ENCODE measurements around the gene ICAM1.
"Not testable (repeated sequence)": the region's sequence is repeated elsewhere in the genome, so short reads cannot be mapped to it uniquely, and the experiment has no call there.

Gene ICAM1, protein sequence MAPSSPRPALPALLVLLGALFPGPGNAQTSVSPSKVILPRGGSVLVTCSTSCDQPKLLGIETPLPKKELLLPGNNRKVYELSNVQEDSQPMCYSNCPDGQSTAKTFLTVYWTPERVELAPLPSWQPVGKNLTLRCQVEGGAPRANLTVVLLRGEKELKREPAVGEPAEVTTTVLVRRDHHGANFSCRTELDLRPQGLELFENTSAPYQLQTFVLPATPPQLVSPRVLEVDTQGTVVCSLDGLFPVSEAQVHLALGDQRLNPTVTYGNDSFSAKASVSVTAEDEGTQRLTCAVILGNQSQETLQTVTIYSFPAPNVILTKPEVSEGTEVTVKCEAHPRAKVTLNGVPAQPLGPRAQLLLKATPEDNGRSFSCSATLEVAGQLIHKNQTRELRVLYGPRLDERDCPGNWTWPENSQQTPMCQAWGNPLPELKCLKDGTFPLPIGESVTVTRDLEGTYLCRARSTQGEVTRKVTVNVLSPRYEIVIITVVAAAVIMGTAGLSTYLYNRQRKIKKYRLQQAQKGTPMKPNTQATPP

DNA sequence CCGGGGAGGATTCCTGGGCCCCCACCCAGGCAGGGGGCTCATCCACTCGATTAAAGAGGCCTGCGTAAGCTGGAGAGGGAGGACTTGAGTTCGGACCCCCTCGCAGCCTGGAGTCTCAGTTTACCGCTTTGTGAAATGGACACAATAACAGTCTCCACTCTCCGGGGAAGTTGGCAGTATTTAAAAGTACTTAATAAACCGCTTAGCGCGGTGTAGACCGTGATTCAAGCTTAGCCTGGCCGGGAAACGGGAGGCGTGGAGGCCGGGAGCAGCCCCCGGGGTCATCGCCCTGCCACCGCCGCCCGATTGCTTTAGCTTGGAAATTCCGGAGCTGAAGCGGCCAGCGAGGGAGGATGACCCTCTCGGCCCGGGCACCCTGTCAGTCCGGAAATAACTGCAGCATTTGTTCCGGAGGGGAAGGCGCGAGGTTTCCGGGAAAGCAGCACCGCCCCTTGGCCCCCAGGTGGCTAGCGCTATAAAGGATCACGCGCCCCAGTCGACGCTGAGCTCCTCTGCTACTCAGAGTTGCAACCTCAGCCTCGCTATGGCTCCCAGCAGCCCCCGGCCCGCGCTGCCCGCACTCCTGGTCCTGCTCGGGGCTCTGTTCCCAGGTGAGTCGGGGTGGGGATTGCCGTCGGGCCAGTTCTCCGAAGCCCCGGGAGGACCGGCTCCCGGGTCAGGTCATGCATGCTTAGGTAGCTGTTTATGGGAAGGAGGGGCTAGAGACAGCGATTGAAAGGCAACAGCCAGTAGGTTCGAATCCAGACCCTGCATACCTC, at the start of gene ICAM1:
ICAM1 (plus strand) TSS at position 505 of the 779 bp plus-strand sequence; CDS start at position 545, 40 bp downstream.
- peak; percentile 79 for DNase-seq

DNA sequence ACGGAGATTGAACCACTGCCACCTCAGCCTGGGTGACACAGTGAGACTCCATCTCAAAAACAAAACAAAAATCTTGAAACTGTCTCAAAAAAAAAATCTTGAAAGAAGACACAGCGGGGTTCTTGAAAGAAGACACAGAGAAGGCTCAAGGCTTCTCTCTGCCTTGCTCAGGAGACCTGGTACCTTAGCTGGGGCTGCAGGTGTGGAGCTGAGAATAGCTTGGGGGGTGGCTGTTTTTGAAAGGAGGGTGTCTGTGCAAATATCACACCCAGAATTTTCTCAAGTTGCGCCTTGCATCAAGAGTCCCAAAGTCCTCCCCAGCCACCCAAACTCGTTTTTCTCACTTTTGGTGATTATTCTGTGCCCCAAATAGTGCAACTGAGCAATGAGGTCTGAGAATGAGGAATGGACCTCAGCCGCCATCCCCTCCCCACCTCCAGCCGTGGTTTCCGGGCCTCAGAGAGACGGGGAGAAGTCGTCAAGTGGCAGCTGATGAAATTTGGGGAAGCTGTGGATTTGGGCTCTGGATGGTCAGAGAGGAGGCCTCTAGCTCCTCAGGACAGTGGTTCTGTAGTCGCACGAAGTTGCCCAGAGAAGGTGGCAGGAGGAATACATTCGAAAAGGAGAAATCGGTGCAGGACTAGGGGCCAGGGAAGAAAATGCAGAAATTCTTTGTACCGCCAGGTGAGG, 48.6 kb upstream of the ICAM1 start:
- no peak for DNase-seq

DNA sequence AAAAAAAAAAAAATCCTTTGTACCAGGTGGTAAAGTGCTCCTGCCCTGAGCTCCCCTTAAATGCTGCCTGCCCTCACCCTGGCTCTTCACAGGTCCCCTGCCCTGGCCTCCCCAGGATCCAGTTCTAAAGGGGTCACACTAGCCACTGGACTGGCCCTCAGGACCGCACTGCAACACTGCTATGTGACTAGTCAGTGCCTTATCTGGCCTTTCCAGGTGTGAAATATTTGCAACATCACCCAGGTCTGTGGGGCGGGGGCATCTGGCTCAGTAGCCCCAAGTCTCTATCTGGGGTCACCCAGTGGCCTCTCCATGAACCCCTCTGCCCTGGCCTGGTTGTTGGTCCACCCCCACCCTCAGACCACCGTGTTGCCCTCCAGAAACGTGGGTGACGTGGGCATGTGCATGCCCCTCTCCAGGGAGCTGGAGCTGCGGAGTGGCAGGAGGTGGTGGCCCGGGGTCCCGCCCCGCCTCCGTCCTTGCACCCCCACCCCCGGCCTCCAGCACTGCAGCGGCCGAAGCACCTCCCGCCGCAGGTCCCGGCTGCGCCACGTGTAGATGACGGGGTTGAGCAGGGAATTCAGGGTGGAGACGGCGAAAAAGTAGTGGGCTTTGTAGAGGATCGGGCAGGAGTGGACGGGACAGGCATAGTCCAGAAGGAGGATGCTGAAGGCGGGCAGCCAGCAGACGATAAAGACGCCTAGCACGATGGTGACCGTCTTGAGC, 47.3 kb upstream of the ICAM1 start:
- DNase-seq, result no peak

DNA sequence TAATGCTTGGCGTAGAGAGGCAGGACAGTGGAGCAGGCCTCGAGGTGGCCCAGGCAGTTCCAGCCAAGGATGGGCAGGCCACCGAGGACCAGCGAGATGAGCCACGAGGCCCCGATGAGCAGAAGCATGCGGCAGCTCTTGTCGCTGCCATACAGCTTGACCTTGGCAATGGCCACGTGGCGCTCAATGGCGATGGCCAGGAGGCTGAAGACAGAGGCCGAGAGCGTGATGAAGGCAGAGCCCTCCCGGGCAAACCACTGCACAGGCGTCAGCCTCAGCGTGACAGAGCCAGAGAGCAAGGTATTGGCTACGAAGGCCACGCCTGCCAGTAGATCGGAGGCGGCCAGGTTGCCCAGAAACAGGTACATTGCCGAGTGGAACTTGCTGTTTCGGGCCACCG, 46.6 kb upstream of the ICAM1 start:
- DNase-seq, result no peak

DNA sequence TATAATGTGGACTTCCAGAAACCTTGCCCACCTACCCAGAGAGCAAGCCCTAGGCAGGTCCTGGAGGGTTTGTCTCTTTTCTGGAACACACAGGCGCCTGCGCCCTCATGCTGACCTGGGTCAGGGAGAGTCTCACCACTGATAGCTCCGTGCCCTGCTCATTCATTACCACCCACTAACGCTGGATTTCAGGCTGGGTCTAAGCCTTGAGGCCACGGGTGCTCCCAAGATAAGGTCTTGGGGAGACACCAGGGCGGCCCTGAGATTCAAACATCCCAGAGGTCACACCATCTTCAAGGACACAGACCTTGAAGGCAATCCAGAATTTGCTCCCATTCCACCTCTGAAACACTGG, 44.9 kb upstream of the ICAM1 start:
- DNase-seq, result no peak

DNA sequence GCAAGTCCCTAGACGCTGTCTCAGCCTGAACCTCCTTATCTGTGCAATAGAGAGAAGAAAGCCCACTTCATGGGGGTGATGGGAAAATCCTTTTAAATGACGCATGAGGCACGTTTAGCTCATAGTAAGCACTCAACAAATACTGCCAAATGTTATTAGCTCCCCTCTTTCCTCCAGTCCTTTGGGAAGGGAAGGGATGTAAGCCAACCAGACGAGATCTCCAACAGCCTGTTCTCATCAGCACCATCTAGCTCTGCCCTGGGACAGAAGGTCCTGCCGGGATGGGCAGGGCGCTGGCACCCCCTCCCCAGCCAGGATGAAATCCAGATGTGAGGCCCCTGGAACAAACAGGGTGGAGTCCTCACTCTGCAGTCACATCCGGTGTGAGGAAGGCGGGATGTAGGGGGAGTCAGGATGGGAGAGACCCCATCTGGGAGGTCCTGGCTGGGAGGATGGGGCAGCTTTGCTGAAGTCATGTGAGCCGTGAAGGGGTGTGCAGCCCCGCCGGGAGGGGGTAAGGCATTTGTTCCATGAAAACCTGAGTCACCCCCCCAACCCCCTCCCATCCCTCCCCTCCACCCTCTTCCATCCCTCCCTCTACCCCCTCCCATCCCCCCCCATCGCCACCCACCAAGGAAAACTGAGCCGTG, 44.4 kb upstream of the ICAM1 start:
- no peak for DNase-seq

DNA sequence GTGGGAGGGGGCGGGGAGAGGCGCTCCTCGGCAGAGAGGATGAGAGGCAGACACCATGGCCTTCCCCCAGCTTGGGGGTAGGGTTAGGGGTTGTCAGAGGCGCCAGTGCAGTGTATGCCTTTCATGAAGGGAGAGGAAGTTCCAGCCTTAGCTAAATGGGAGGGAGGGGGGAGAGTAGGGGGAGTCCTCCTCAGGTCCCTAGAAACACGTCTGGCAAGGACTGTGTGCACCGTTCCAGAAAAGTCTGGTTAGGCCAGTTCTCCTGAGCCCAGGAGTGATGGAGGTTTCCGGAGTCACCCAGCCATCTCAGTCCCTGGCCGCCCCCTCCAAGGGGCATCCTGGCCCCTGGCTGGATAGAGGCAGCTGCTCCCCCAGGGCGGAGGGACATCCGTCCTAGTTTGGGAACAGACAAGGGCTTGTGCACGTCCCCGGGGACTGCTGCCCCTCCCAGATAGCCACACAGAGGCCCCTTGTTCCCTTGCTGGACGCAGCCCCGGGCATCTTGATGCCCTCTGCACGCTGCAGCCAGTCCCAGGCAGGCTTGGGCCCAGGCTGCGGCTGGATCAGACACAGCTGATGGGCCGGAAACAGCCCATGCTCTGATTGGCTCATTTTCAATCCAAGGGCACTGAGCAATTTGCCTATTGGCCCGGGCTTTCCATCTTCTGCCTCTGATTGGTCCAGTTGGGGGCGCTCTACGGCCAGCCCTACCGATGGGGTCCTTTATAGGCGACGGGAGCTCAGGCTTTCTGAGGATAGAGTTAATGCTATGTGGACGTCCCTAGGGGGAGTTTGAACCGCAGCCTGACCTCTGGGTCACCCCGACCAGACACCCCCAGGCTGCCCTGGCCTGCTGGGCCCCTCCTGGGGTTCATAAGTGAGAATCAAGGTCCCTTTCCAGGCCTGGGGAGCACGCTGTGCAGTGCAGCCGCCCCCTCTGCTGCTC, 43.6 kb upstream of the ICAM1 start:
- DNase-seq, result peak; percentile 88

DNA sequence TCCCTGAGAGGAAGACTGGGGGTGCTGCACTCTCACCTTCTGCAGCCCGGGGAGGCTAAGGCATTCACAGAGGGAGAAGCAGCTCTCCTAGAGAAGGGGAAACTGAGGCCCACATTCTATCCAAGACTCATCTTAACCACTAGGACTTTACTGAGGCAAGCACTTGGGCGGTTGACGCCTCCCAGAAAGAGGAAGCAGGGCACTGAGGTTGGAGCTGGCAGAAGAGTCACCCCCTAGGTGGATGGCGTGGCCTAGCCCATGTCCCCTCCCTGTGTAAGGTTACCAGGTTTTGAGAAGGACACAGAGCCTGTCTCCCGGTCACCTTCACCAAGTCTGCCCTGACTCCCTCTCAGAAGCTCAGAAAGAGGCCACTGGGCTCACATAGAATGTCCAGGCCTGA, 42.5 kb upstream of the ICAM1 start:
- DNase-seq, result no peak

DNA sequence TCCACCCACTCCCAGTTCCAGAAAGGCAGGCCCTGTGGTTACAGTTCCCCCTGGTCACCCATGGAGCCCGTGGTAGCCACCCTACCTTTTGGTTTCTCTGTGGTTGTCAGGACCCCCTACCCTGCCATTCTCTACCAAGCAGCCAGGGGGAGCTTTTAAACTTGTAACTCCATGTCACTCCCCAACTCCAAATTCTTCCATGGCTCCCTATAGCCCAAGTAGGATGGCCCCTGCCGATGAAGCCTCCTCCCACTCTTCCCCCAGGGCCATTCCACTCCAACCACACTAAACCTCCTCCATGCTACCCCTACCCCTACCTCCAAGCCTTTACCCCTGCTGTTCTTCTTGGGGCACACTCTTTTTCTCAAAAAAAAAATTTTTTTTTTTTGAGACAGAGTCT, 42.0 kb upstream of the ICAM1 start:
- DNase-seq, result peak; percentile 75

DNA sequence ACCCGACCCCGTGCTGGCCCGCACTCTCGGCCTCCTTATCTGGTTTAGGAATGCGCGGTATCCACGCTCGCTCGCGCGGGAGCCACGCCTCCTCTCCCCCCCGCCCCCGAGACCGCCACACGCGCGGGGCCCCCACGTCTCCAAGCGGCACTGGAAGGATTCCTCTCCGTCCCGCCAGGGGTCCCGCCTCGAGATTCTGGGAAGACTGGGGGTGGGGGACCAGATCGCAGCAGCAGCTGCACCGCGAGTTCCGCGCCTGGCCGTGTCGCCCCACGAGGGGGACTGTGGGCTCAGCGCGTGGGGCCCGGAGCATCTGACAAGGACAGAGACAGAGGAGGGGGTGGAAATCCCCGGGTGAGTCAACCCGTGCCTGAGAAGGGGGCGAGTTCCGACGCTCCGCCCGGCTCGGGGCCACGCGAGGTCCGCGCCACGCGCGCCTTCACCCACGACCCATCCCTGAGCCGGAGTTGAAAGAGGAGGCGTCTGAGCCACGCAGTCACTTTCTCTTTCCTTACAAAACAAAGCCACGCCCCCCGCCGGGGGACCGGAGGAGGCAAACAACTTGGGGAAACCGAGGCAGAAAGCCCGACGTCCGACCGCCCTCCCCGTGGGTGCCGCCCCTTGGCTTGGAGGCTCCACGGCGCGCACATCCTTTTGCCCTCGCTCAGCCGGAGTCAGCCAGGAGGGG, 40.6 kb upstream of the ICAM1 start:
- peak; percentile 84 for DNase-seq

DNA sequence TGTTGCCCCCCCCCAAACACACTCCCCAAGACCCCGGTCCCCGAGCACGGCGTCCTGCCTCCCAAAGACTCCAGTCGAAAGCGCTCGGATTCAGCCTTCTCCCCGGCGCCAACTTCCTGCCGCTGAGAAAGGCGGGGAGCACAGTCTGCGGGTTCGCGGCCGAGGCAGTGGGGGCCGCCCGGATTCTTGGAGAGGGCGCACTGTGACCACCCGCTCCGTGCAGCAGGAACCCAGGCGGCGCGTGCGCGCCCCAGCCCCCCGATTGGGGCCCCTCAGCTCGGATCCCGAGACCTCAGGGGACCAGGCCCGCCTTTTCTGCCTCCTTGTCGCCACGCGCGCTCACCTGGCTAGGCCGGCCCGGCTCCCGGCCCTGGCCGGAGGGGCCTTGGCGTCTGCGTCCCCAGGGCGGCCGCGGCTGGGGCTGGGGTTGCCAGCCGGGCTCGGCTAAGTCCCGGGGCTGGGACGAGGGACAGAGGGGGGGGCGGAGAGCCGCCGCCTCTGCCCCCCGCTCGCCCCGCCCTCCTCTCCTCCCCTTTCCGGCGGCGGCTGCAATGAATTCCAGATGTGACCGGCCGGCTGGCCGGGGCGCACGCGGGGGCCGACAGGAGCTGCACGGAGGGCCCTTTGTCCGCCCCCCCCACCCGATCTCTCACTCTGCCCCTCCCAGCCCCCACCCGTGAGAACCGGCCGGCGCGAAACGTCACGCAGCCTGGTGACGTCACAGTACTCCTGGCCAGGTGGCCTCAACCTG, 39.9 kb upstream of the ICAM1 start, which contains the start of gene S1PR2:
S1PR2 (minus strand) TSS at position 471 of the 751 bp plus-strand sequence. CDS start 6,426 bp downstream, outside the sequence.
- peak; percentile 93 for DNase-seq

DNA sequence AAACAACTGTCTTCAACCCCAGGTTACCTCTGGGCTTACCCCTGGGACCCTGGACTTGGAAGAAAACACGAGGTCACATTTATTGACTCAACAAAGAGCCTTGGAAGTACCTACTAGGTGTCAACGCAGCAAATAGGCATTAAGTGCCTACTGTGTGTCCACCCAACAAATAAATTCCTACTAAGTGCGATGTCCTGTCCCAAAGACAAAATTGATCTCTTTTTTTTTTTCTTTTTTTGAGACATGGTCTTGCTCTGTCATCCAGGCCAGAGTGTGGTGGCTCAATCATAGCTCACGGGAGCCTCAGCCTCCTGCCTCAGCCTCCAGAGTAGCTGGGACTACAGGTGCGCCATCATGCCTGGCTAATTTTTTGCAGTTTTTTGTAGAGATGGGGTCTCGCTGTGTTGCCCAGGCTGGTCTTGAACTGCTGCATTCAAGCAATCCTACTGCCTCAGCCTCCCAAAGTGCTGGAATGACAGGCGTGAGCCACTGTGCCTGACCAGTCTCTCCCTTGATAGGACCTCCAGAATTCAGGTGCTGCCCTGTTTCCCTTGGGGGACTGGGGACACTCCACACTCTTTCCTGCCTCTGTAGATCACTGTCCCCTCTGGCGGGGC, 39.2 kb upstream of the ICAM1 start:
- DNase-seq, result no peak

DNA sequence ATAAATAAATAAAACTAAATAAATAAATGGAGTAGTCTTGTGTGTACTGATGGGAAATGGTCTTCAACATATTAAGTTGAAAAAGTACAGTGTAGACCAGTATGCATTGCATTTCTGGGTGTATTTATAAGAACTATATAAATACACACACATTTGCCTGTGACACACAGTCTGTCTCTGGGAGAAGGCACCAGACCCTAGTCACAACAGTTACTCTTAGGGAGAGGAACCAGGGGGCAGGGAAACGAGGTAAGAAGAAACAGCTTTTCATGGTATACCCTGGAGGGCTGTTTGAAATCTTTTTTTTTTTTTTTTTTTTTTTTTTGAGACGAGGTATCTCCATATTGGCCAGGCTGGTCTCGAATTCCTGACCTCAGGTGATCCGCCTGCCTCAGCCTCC, 37.0 kb upstream of the ICAM1 start:
- DNase-seq, result no peak

DNA sequence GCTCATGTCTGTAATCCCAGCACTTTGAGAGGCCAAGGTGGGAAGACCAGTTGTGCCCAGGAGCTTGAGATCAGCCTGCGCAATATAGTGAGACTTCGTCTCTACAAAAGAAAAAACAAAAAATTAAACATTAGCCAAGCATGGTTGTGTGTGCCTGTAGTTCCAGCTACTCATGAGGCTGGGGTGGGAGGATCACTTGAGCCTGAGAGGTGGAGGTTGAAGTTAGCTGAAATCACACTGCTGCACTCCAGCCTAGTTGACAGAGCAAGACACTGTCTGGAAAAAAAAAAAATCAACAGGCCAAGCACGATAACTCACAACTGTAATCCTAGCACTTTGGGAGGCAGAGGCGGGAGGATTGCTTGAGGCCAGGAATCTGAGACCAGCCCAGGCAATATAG, 35.9 kb upstream of the ICAM1 start:
- peak; percentile 35 for DNase-seq

DNA sequence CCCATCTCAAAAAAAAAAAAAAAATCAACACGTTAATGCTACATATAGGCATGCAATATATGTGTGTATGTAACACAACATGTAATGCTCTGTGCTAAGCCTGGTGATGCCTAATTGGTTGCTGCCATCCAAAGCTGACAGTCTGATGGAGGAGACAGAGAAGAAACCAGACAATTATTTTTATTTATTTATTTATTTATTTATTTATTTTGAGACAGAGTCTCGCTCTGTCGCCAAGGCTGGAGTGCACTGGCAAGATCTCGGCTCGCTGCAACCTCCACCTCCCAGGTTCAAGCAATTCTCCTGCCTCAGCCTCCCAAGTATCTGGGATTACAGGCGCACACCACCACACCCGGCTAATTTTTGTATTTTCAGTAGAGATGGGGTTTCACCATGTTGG, 35.5 kb upstream of the ICAM1 start:
- DNase-seq, result not testable (repeated sequence)

DNA sequence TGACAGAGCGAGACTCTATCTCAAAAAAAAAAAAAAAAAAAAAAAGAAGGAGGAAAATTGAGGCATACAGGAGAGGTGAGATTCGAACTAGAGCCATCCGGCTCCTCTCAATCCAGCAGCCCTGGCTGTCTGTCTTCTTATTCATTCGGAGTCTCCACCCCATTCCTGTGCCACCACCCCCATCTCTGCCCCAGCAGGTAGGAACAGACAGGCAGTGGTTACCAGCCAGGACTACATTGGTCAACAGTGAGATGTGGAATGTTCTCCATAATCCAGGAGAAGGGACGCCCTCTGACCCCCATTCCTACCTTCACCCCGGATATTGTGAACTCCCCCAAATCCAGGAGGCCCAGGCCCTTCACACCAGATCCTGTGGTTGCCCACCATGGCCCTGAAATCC, 33.2 kb upstream of the ICAM1 start:
- no peak for DNase-seq

DNA sequence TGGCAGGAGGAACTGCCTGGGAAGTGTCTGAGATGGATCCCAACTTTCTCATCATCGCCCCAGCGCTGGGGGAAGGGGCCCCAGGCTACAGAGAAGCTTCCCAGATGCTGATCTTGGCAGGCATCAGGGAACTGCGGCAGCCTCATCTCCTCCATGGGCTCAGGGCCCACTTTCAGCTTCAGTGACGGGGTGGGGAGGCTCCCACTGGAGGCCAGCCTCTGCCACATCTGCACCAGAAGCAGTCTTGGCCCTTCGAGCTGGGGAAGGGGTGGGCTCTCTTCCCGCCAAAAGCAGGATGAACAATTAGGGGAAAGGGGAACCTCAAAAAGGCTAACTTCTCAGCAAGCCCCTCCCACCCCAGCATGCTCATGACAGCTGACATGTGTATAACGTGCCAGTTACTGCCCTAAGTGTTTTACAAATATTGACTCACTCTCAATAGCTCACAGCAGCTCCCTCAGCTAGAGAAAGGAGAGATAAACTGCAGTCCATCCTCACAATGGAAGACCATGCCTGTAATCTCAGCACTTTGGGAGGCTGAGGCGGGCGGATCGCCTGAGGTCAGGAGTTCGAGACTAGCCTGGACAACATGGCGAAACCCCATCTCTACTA, 32.6 kb upstream of the ICAM1 start:
- no peak for DNase-seq

DNA sequence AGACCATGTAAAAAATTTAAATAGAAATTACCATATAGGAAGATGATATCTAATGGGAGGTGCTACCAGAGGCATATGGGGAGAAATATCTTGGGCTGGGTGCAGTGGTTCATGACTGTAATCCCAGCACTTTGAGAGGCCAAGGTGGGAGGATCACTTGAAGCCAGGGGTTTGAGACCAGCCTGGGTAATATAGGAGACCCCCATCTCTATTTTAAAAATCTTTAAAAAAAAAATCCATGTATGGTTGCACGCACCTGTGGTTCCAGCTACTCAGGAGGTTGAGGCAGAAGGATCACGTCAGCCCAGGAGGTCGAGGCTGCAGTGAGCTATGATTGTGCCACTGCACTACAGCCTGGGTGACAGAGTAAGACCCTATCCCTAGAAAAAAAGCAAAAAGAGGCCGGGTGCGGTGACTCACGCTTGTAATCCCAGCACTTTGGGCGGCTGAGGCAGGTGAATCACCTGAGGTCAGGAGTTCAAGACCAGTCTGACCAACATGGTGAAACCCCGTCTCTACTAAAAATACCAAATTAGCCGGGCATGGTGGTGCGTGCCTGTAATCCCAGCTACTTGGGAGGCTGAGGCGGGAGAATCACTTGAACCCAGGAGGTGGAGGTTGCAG, 29.0 kb upstream of the ICAM1 start:
- DNase-seq, result not testable (repeated sequence)

All from islet precursor cell (in vitro differentiated cells).